ENCODE data around the gene COPS7A. TPM values are rescaled to one million over a fixed set of nuclear protein-coding genes. Genes with fewer than 3 reads are reported as not detected.

The COPS7A gene
- total RNA-seq, 3 donors from 2014 or later (not counting 1 experiment from before 2014, with no cell fraction given), result 23.5 to 29.8 (median 28.9) TPM

DNA sequence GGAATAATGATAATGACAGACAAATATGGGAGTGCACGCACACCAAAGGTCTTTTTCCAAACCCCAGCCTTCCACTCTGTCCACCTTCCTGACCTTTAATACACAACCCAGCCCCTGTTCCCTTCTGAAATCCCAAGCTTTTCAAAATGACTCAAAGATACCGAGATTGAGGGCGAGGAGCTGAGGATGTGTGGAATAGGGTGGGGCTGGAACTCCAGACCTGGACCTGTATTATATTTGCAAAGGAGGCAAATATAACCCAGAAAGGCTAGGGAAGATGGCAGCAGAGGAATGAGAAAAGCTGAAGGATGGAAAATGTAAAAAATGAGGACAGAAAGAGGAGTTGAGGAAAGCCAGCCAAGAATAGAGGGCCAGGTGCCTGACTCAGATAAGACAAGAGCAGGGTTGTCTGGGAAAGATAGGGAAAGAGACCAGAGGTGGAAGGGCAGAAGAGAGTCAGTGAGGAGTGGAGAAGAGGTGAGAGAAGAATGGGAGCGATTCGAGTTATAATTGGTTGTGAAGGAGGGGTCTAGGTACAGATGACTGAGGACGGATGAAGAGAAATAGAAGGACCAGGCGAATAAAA is 41.3 kb downstream of the COPS7A start:
- H3K4me3 ChIP-seq (ENCODE audit: low read length), result no peak overlapping the region
- no peak overlapping the region for H3K27ac ChIP-seq (ENCODE audit: low read length)
- Mint-ChIP-seq H3K27ac (peak overlapping the region in 1 of 2 donors; percentile 1), H3K27me3 (ENCODE audit: low read depth in 2 of 2) (peaks cover 33 to 54% of the 10 kb centered on the region in 2 donors), H3K9me3 (no peaks in the 10 kb centered on the region), H3K4me3 (peak overlapping the region; percentile 73), H3K4me1 (peaks cover 26 to 28% of the 10 kb centered on the region in 2 donors), H3K36me3 (no peaks in the 10 kb centered on the region)
- WGBS (ENCODE audit: insufficient coverage), result 55% methylated on average over 7 of the region's 7 CpGs
- H3K27me3 ChIP-seq (ENCODE audit: control insufficient read depth, insufficient read depth, low read length), result peaks cover 10% of the 10 kb centered on the region
- TF ChIP-seq, protein P1, sequence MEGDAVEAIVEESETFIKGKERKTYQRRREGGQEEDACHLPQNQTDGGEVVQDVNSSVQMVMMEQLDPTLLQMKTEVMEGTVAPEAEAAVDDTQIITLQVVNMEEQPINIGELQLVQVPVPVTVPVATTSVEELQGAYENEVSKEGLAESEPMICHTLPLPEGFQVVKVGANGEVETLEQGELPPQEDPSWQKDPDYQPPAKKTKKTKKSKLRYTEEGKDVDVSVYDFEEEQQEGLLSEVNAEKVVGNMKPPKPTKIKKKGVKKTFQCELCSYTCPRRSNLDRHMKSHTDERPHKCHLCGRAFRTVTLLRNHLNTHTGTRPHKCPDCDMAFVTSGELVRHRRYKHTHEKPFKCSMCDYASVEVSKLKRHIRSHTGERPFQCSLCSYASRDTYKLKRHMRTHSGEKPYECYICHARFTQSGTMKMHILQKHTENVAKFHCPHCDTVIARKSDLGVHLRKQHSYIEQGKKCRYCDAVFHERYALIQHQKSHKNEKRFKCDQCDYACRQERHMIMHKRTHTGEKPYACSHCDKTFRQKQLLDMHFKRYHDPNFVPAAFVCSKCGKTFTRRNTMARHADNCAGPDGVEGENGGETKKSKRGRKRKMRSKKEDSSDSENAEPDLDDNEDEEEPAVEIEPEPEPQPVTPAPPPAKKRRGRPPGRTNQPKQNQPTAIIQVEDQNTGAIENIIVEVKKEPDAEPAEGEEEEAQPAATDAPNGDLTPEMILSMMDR (IDR thresholded peaks at IDR 0.05), result no peak
- H3K9me3 ChIP-seq (ENCODE audit: control insufficient read depth, insufficient read depth, low read length), result no peaks in the 10 kb centered on the region
- DNase-seq, result no peak
- H3K36me3 ChIP-seq (ENCODE audit: control insufficient read depth, insufficient read depth, low read length), result no peaks in the 10 kb centered on the region
- ATAC-seq, result no peak
- peaks cover 34% of the 10 kb centered on the region for H3K4me1 ChIP-seq (ENCODE audit: control insufficient read depth, insufficient read depth, low read length)
- intact Hi-C loops (cut with micrococcal nuclease), result no loop called here

DNA sequence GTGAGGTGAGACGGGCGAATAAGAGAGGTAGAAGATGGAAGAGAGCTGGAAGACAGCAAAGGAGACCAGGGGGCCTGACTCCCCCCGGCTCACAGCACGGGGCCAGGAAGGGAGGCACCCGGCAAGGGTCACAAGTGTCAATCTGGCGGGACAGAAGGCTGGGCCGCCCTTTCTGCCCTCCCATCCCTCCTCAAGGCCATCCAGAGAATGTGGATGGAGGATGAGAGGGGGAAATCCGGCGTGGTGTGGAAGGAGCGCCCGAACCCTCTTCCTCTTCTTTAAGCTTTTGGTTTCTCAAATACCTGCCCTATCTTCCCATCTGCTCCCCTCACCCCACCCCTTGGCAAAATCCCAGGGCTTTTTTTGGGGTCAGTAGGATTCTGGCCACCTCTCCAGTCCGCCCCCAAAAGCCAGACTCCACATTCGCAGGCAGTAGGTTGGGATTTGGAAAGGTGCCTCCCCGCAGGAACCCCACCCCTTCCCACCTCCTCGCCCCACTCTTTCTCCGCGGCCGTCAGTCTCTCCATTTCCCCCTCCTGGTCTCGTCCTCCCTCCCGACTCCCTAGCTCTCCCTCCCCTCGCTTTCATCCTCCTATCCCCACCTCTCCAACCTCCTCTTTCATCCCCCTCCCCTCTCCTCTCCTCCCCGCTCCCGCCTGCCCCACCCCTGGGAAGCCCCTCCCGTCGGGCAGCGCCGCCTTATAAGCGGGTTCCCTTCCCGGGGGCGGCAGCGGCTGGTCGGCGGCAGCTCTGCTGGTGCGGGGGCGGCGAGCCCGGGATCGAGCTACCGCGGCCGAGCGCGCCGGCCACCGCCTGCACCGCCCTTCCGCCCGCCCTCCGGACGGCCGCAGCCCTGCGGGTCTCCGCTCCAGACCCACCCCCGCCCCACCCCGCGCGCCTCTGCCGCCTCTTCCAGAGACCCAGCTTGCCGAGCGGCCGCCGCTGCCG is 42.1 kb downstream of the COPS7A start, which contains the start of gene PTMS:
Gene PTMS (plus strand): TSS at position 730 of the 948 bp plus-strand sequence. CDS start 343 bp downstream, outside the sequence.
- Mint-ChIP-seq H3K9me3 (no peaks in the 10 kb centered on the region), H3K27me3 (ENCODE audit: low read depth in 2 of 2) (peaks cover 39 to 54% of the 10 kb centered on the region in 2 donors), H3K4me1 (peaks cover 26 to 28% of the 10 kb centered on the region in 2 donors), H3K36me3 (no peaks in the 10 kb centered on the region), H3K4me3 (peak within 1 kb of the TSS; percentile 93), H3K27ac (peak within 1 kb of the TSS in 1 of 2 donors; percentile 67)
- H3K27me3 ChIP-seq (ENCODE audit: control insufficient read depth, insufficient read depth, low read length), result peaks cover 10% of the 10 kb centered on the region
- H3K4me1 ChIP-seq (ENCODE audit: control insufficient read depth, insufficient read depth, low read length), result peaks cover 34% of the 10 kb centered on the region
- ATAC-seq (peak in 2 of 3 donors; percentile 3 to 5), DNase-seq (peak in 1 of 2 donors; percentile 44)
- H3K9me3 ChIP-seq (ENCODE audit: control insufficient read depth, insufficient read depth, low read length), result no peaks in the 10 kb centered on the region
- TF ChIP-seq, protein P1 (IDR thresholded peaks at IDR 0.05), result no peak
- intact Hi-C loops (cut with micrococcal nuclease), result no loop called here
- peak within 1 kb of the TSS; percentile 46 for H3K4me3 ChIP-seq (ENCODE audit: low read length)
- H3K27ac ChIP-seq (ENCODE audit: low read length), result no peak within 1 kb of the TSS
- WGBS (ENCODE audit: insufficient coverage), result 2% methylated on average over 59 of the region's 63 CpGs
- no peaks in the 10 kb centered on the region for H3K36me3 ChIP-seq (ENCODE audit: control insufficient read depth, insufficient read depth, low read length)

DNA sequence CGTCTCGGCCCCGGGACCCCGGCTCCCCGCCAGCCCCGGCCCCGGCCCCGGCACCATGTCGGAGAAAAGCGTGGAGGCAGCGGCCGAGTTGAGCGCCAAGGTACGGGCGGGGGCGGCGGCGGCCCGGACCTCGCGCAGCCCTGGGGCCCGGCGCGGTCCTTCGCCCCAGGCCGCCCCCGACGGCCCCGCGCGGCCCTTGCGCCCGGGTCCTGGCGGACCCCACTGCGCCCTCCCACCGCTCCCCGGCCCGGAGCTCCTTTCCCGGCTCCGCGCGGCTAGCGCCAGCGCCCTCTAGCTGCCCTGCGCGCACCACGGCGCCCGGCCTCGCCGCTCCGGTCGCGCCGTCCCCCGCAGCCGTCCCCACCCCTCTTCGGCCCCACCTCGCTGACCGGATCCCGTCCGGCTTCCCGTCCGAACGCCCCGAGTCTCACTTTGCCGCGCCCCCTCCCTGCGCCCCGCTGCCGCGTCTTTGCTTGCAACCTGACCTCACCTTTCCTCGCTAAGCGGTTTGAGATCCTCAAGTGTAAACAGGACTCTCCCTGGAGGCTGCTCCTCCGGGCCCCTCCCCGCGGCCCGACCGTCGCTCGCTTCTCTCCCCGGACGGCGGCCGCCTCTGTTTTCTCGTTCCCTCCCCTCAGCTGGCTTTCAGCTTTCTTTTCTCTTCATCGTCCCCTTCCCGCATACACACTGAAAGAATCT is 43.0 kb downstream of the COPS7A start:
- no peak overlapping the region for H3K27ac ChIP-seq (ENCODE audit: low read length)

More for the DNA sequence above, 43.0 kb downstream of the COPS7A start:
- under 1% methylated on average over 88 of the region's 88 CpGs for WGBS (ENCODE audit: insufficient coverage)
- Mint-ChIP-seq H3K4me3 (peak overlapping the region; percentile 93), H3K27ac (peak overlapping the region in 1 of 2 donors; percentile 67), H3K36me3 (no peaks in the 10 kb centered on the region), H3K4me1 (peaks cover 27 to 30% of the 10 kb centered on the region in 2 donors), H3K27me3 (ENCODE audit: low read depth in 2 of 2) (peaks cover 48 to 59% of the 10 kb centered on the region in 2 donors), H3K9me3 (no peaks in the 10 kb centered on the region)
- peak; percentile 52 to 78 for DNase-seq
- intact Hi-C loops (cut with micrococcal nuclease), result no loop called here
- no peaks in the 10 kb centered on the region for H3K36me3 ChIP-seq (ENCODE audit: control insufficient read depth, insufficient read depth, low read length)
- TF ChIP-seq, protein P1 (IDR thresholded peaks at IDR 0.05), result peak; percentile 51
- H3K4me1 ChIP-seq (ENCODE audit: control insufficient read depth, insufficient read depth, low read length), result peaks cover 36% of the 10 kb centered on the region
- H3K9me3 ChIP-seq (ENCODE audit: control insufficient read depth, insufficient read depth, low read length), result no peaks in the 10 kb centered on the region
- peak overlapping the region; percentile 46 for H3K4me3 ChIP-seq (ENCODE audit: low read length)
- peak; percentile 74 to 84 (median 76) for ATAC-seq
- peaks cover 10% of the 10 kb centered on the region for H3K27me3 ChIP-seq (ENCODE audit: control insufficient read depth, insufficient read depth, low read length)
